ENCODE results near the gene AKAP10. TPM values are rescaled to one million over a fixed set of nuclear protein-coding genes. Genes with fewer than 3 reads are reported as not detected.
"Not testable (repeated sequence)": the region's sequence is repeated elsewhere in the genome, so short reads cannot be mapped to it uniquely, and the experiment has no call there.

The AKAP10 gene
- total and polyA plus RNA-seq, 2 of the 8 experiments (the other 6 are each of a cell fraction or from before 2014, with no cell fraction given): 13.3 to 27.0 TPM

GRCh38 chr17:19951411-19951810 is 26.2 kb downstream of the AKAP10 start:
- H2AK5ac ChIP-seq (ENCODE audit: low read depth, low read length); H4K20me1 ChIP-seq (replicated peaks in 1 of 2; ENCODE audit: control insufficient read depth in 1 of 2, insufficient read depth in 2 of 2, low read length in 2 of 2); H2BK15ac ChIP-seq (ENCODE audit: low read length); H2BK20ac ChIP-seq (ENCODE audit: low read length); FAIRE-seq; H3K9ac ChIP-seq (replicated peaks in 1 of 4; ENCODE audit: extremely low read depth in 1 of 4, low read depth in 3 of 4, low read length in 3 of 4); H4K8ac ChIP-seq (ENCODE audit: extremely low read depth, insufficient read depth, low read length); H3K27me3 ChIP-seq (replicated peaks in 1 of 4; ENCODE audit: control insufficient read depth in 3 of 4, extremely low read depth in 1 of 4, insufficient read depth in 3 of 4, low read length in 3 of 4); H3K9me3 ChIP-seq (ENCODE audit: insufficient read depth in 2 of 2, low read depth in 1 of 2, low read length in 1 of 2); H4K91ac ChIP-seq (replicated peaks; ENCODE audit: insufficient read length, low read length); H3K4ac ChIP-seq (replicated peaks; ENCODE audit: insufficient read length, low read depth, low read length); H2BK5ac ChIP-seq (ENCODE audit: low read depth, low read length); H2BK120ac ChIP-seq (replicated peaks; ENCODE audit: low read depth, low read length); H2AFZ ChIP-seq (ENCODE audit: low read length); H3K27ac ChIP-seq (ENCODE audit: low read depth, low read length); CTCF ChIA-PET (ENCODE audit: partially characterized antibody); H2BK12ac ChIP-seq (ENCODE audit: low read depth, low read length); H3K56ac ChIP-seq (replicated peaks; ENCODE audit: insufficient read length, low read depth, low read length); H3K23ac ChIP-seq (ENCODE audit: insufficient read length); H3K18ac ChIP-seq (ENCODE audit: extremely low read depth, low read length); H3K4me3 ChIP-seq (ENCODE audit: extremely low read depth in 1 of 4, insufficient read depth in 2 of 4, low read depth in 3 of 4, low read length in 4 of 4); H4K5ac ChIP-seq (ENCODE audit: insufficient read length, low read depth, low read length); H3K14ac ChIP-seq (ENCODE audit: insufficient read length); H3K4me1 ChIP-seq (replicated peaks in 1 of 4; ENCODE audit: control insufficient read depth in 3 of 4, insufficient read depth in 4 of 4, low read length in 3 of 4); H3K4me2 ChIP-seq (ENCODE audit: insufficient read depth in 1 of 2, low read depth in 2 of 2, low read length in 2 of 2); H3K23me2 ChIP-seq (ENCODE audit: low read depth, low read length); POLR2A ChIA-PET (ENCODE audit: partially characterized antibody); H3K79me1 ChIP-seq (ENCODE audit: low read depth, low read length); DNase-seq (ENCODE audit: low read depth in 1 of 2, low spot score in 2 of 2): not testable (repeated sequence)
- peaks cover 2 to 29% (median 17%) of the 10 kb centered on the region in 4 experiments for H3K36me3 ChIP-seq (ENCODE audit: control insufficient read depth in 2 of 4, insufficient read depth in 4 of 4, low read length in 3 of 4)
- H3K79me2 ChIP-seq (ENCODE audit: control insufficient read depth in 1 of 2, insufficient read depth in 2 of 2, low read length in 2 of 2): peaks cover 0 to 72% of the 10 kb centered on the region in 2 experiments; a peak in 2 of 4 replicates
- 89% methylated on average over 2 of the region's 5 CpGs; no CpG with 5 or more reads in 1 of the 2 experiments for WGBS, 2 experiments (ENCODE audit: extremely low coverage in 1 of 2, insufficient coverage in 1 of 2, insufficient read length in 1 of 2, insufficient replicate concordance in 2 of 2, low coverage in 1 of 2, low lambda C conversion rate in 2 of 2, missing lambda C conversion rate in 1 of 2)

- H2BK15ac ChIP-seq (ENCODE audit: low read length); H3K4me2 ChIP-seq (ENCODE audit: insufficient read depth in 1 of 2, low read depth in 2 of 2, low read length in 2 of 2); CTCF ChIA-PET (ENCODE audit: partially characterized antibody); H4K8ac ChIP-seq (ENCODE audit: extremely low read depth, insufficient read depth, low read length); H3K4me3 ChIP-seq (ENCODE audit: extremely low read depth in 1 of 4, insufficient read depth in 2 of 4, low read depth in 3 of 4, low read length in 4 of 4); H3K9me3 ChIP-seq (ENCODE audit: insufficient read depth in 2 of 2, low read depth in 1 of 2, low read length in 1 of 2); H2BK120ac ChIP-seq (replicated peaks; ENCODE audit: low read depth, low read length); H4K20me1 ChIP-seq (replicated peaks in 1 of 2; ENCODE audit: control insufficient read depth in 1 of 2, insufficient read depth in 2 of 2, low read length in 2 of 2); H3K27ac ChIP-seq (ENCODE audit: low read depth, low read length); H2BK12ac ChIP-seq (ENCODE audit: low read depth, low read length); H3K56ac ChIP-seq (replicated peaks; ENCODE audit: insufficient read length, low read depth, low read length); H3K79me1 ChIP-seq (ENCODE audit: low read depth, low read length); POLR2A ChIA-PET (ENCODE audit: partially characterized antibody); FAIRE-seq; H3K23ac ChIP-seq (ENCODE audit: insufficient read length); H3K9ac ChIP-seq (replicated peaks in 1 of 4; ENCODE audit: extremely low read depth in 1 of 4, low read depth in 3 of 4, low read length in 3 of 4); H3K4me1 ChIP-seq (replicated peaks in 1 of 4; ENCODE audit: control insufficient read depth in 3 of 4, insufficient read depth in 4 of 4, low read length in 3 of 4); H3K27me3 ChIP-seq (replicated peaks in 1 of 4; ENCODE audit: control insufficient read depth in 3 of 4, extremely low read depth in 1 of 4, insufficient read depth in 3 of 4, low read length in 3 of 4); H2BK20ac ChIP-seq (ENCODE audit: low read length); H4K91ac ChIP-seq (replicated peaks; ENCODE audit: insufficient read length, low read length); H3K23me2 ChIP-seq (ENCODE audit: low read depth, low read length); H2AK5ac ChIP-seq (ENCODE audit: low read depth, low read length); H3K14ac ChIP-seq (ENCODE audit: insufficient read length); H2AFZ ChIP-seq (ENCODE audit: low read length); H4K5ac ChIP-seq (ENCODE audit: insufficient read length, low read depth, low read length); H3K18ac ChIP-seq (ENCODE audit: extremely low read depth, low read length); H2BK5ac ChIP-seq (ENCODE audit: low read depth, low read length); H3K4ac ChIP-seq (replicated peaks; ENCODE audit: insufficient read length, low read depth, low read length); DNase-seq (ENCODE audit: low read depth in 1 of 2, low spot score in 2 of 2): not testable (repeated sequence)
- 93% methylated on average over 9 of the region's 43 CpGs; no CpG with 5 or more reads in 1 of the 2 experiments for WGBS, 2 experiments (ENCODE audit: extremely low coverage in 1 of 2, insufficient coverage in 1 of 2, insufficient read length in 1 of 2, insufficient replicate concordance in 2 of 2, low coverage in 1 of 2, low lambda C conversion rate in 2 of 2, missing lambda C conversion rate in 1 of 2)
- Histone ChIP-seq H3K79me2 (ENCODE audit: control insufficient read depth in 1 of 2, insufficient read depth in 2 of 2, low read length in 2 of 2) (peaks cover 0 to 65% of the 10 kb centered on the region in 2 experiments; a peak in 2 of 4 replicates), H3K36me3 (ENCODE audit: control insufficient read depth in 2 of 4, insufficient read depth in 4 of 4, low read length in 3 of 4) (peaks cover 2 to 28% (median 12%) of the 10 kb centered on the region in 4 experiments)
Measured at GRCh38 chr17:19950624-19951195, 26.9 kb downstream of the AKAP10 start.

Data from H1 (cell line).